ENCODE measurements around the gene OVOL2.

- no peak for TF ChIP-seq ZNF274 (IDR thresholded peaks at IDR 0.05; ENCODE audit: low read depth, low read length)
- TF ChIP-seq YY1 (IDR thresholded peaks at IDR 0.05; ENCODE audit: insufficient read depth, insufficient read length) = no peak
- TF ChIP-seq SUZ12 (IDR thresholded peaks at IDR 0.05; ENCODE audit: extremely low read depth, insufficient read depth, insufficient read length) = no peak
These were observed 51.0 kb downstream of the OVOL2 start for GRCh38 chr20:18006684-18007083.

All from NT2/D1 (cell line).